Lung (tissue), 12 donors: Measurements from ENCODE around the gene ARL16. TPM values are rescaled to one million over a fixed set of nuclear protein-coding genes. Genes with fewer than 3 reads are reported as not detected.

Source experiments
- ATAC-seq: fragments of 200-7000 bp; cut with Tn5 transposase; one replicate; pipeline ENCODE4 v1.9.1; 2020; ENCODE audit warnings: moderate number of reproducible peaks; ENCODE audit not compliant: insufficient read depth, low FRiP score
- DNase-seq, 3 donors: peaks; one replicate each; pipeline ENCODE4 v3.0.0-alpha.2; 2013 to 2017
- H3K27ac ChIP-seq, 2 donors: one replicate each; pipeline ENCODE4 v1.5.1; 2013; ENCODE audit warnings: mild to moderate bottlenecking in 2 of 2, moderate library complexity in 2 of 2, control low read depth in 1 of 2, inconsistent platforms in 1 of 2, low read depth in 1 of 2, low read length in 1 of 2
- H3K27me3 ChIP-seq, 3 donors: one replicate each; pipeline ENCODE4 v1.5.1; 2013; ENCODE audit warnings: low read length in 2 of 3; ENCODE audit not compliant: control insufficient read depth in 3 of 3, insufficient read depth in 3 of 3
- H3K36me3 ChIP-seq, 4 donors: one replicate each; pipeline ENCODE4 v1.5.1; 2013; ENCODE audit warnings: low read length in 4 of 4, mild to moderate bottlenecking in 1 of 4, moderate library complexity in 1 of 4; ENCODE audit not compliant: control insufficient read depth in 4 of 4, insufficient read depth in 4 of 4
- H3K4me1 ChIP-seq, 5 donors: one replicate each; pipeline ENCODE4 v1.5.1; 2013; ENCODE audit warnings: low read length in 5 of 5, mild to moderate bottlenecking in 2 of 5, moderate library complexity in 1 of 5; ENCODE audit not compliant: control insufficient read depth in 5 of 5, insufficient read depth in 5 of 5
- H3K4me3 ChIP-seq: one replicate; pipeline ENCODE4 v1.5.1; 2013; ENCODE audit warnings: mild to moderate bottlenecking, control low read depth, moderate library complexity
- H3K9ac ChIP-seq, 2 donors: one replicate each; pipeline ENCODE4 v1.5.1; 2013; ENCODE audit warnings: low read length in 2 of 2, control low read depth in 1 of 2; ENCODE audit not compliant: insufficient read depth in 1 of 2
- H3K9me3 ChIP-seq, 4 donors: one replicate each; pipeline ENCODE4 v1.5.1; 2013; ENCODE audit warnings: low read length in 3 of 4, mild to moderate bottlenecking in 1 of 4, moderate library complexity in 1 of 4; ENCODE audit not compliant: control insufficient read depth in 4 of 4, insufficient read depth in 3 of 4
- CTCF ChIP-seq: IDR thresholded peaks from 2 replicates; pipeline ENCODE4 v1.5.1; 2012; ENCODE audit warnings: mild to moderate bottlenecking; ENCODE audit errors: control extremely low read depth, extremely low read depth
- WGBS, 2 donors: extraction: QIAGEN DNeasy Blood & Tissue Kit; methylation state at CpG; one replicate each; pipeline ENCODE4 v1.1.7; 2013; 5-methylcytosine and 5-hydroxymethylcytosine counted together
- polyA plus RNA-seq, 2 donors: library from polyadenylated mRNA; stranded (reverse); fragments of 200-250 nt; gene quantifications; one replicate each; pipeline ENCODE4 v1.2.1, GENCODE V29; 2013
- total RNA-seq, 2 donors: library from RNA; depleted of rRNA in 1 of 2; stranded (reverse); fragments of >200 nt in 1 of 2; gene quantifications; one replicate each; pipeline ENCODE4 v1.2.1, GENCODE V29; 2014 to 2021
- donor health status: control.
- donor health status: control.
- donor health status: Bipolar disorder and iron deficiency.
- donor health status: healthy.
- donor health status: DM: yes; HTN: yes; CAD: no.

Gene ARL16
- total and polyA plus RNA-seq, 4 donors: 27.4 to 59.5 (median 29.8) TPM

GRCh38 chr17:81711814-81712467 is 28.3 kb upstream of the ARL16 start, which contains the start of gene SLC25A10:
Gene SLC25A10, plus strand, starts transcription at chr17:81712284. Its CDS starts 143 bp downstream, at chr17:81712427.
- WGBS, 2 donors: 0 to 1% methylated on average over 40 to 89 of the region's 89 CpGs
- H3K36me3 ChIP-seq: peaks cover 0 to 13% (median 0%) of the 10 kb centered on the region in 4 donors

GRCh38 chr17:81710514-81711308 is 27.1 kb upstream of the ARL16 start:
- no peak overlapping the region for H3K4me3 ChIP-seq
- H3K4me1 ChIP-seq: peaks cover 0 to 32% (median 8%) of the 10 kb centered on the region in 5 donors
- H3K27me3 ChIP-seq: peaks cover 0 to 10% (median 9%) of the 10 kb centered on the region in 3 donors
- DNase-seq (no peak), ATAC-seq (no peak)
- no peak for TF ChIP-seq CTCF
- peak overlapping the region in 1 of 2 donors; percentile 15 for H3K27ac ChIP-seq
- H3K9me3 ChIP-seq: no peaks in the 10 kb centered on the region
- H3K9ac ChIP-seq: no peak overlapping the region
- WGBS, 2 donors: 5 to 16% methylated on average over 29 of the region's 29 CpGs
- peaks cover 0 to 16% (median under 1%) of the 10 kb centered on the region in 4 donors for H3K36me3 ChIP-seq

More at GRCh38 chr17:81711814-81712467, 28.3 kb upstream of the ARL16 start, which contains the start of gene SLC25A10:
- H3K9me3 ChIP-seq: no peaks in the 10 kb centered on the region
- H3K27ac ChIP-seq: peak within 1 kb of the TSS; percentile 19 to 60
- H3K9ac ChIP-seq: peak within 1 kb of the TSS in 1 of 2 donors; percentile 32
- peak; percentile 83 for ATAC-seq
- DNase-seq: peak; percentile 68 to 85 (median 72)
- peak within 1 kb of the TSS; percentile 76 for H3K4me3 ChIP-seq
- TF ChIP-seq CTCF: no peak
- peaks cover 0 to 10% (median 9%) of the 10 kb centered on the region in 3 donors for H3K27me3 ChIP-seq
- H3K4me1 ChIP-seq: peaks cover 0 to 32% (median 8%) of the 10 kb centered on the region in 5 donors

- H3K9me3 ChIP-seq: no peaks in the 10 kb centered on the region
- H3K9ac ChIP-seq: no peak overlapping the region
- H3K27ac ChIP-seq: no peak overlapping the region
- peaks cover 0 to 33% (median 12%) of the 10 kb centered on the region in 5 donors for H3K4me1 ChIP-seq
- peaks cover 0 to 20% (median 5%) of the 10 kb centered on the region in 4 donors for H3K36me3 ChIP-seq
- DNase-seq (no peak), ATAC-seq (no peak)
- 88 to 94% methylated on average over 17 of the region's 17 CpGs for WGBS, 2 donors
- H3K4me3 ChIP-seq: no peak overlapping the region
- H3K27me3 ChIP-seq: peaks cover 0 to 10% (median 9%) of the 10 kb centered on the region in 3 donors
- no peak for TF ChIP-seq CTCF
Observed at GRCh38 chr17:81708739-81709185, 25.2 kb upstream of the ARL16 start.
